ENCODE data around the gene IQCB1. TPM values are rescaled to one million over a fixed set of nuclear protein-coding genes. Genes with fewer than 3 reads are reported as not detected.

IQCB1 gene
- polyA plus RNA-seq, 1 donor (not counting 4 experiments of a cell fraction or from before 2014, with no cell fraction given), result 14.7 TPM

- Histone ChIP-seq H3K79me2 (ENCODE audit: control insufficient read depth, insufficient read depth, low read length) (no peaks in the 10 kb centered on the region), H3K9me3 (ENCODE audit: control insufficient read depth, low read depth, low read length) (no peaks in the 10 kb centered on the region), H3K27me3 (ENCODE audit: control insufficient read depth, extremely low read depth, insufficient read depth, low read length) (no peaks in the 10 kb centered on the region), H3K27ac (ENCODE audit: control insufficient read depth, insufficient read depth, low read length) (no peak overlapping the region), H3K4me3 (ENCODE audit: control insufficient read depth in 2 of 3, extremely low read depth in 1 of 3, insufficient read depth in 2 of 3, low read depth in 1 of 3, low read length in 3 of 3) (no peak overlapping the region), H4K20me1 (ENCODE audit: control insufficient read depth, extremely low read depth, insufficient read depth, low read length) (no peaks in the 10 kb centered on the region), H3K9ac (ENCODE audit: control insufficient read depth, extremely low read depth, insufficient read depth, low read length) (no peak overlapping the region), H3K36me3 (ENCODE audit: control insufficient read depth in 2 of 2, extremely low read depth in 1 of 2, insufficient read depth in 2 of 2, low read length in 2 of 2) (no peaks in the 10 kb centered on the region), H2AFZ (ENCODE audit: control insufficient read depth, low read length) (no peak overlapping the region), H3K9me1 (ENCODE audit: control insufficient read depth, extremely low read depth, insufficient read depth, low read length) (no peaks in the 10 kb centered on the region), H3K4me1 (ENCODE audit: control insufficient read depth, extremely low read depth, insufficient read depth, low read length) (no peaks in the 10 kb centered on the region), H3K4me2 (ENCODE audit: control insufficient read depth, extremely low read depth, insufficient read depth, low read depth, low read length) (no peak overlapping the region)
- no peak for DNase-seq (ENCODE audit: low read depth, low spot score)
- TF ChIP-seq CTCF (optimal IDR thresholded peaks at IDR 0.05 in 1 of 3, IDR thresholded peaks at IDR 0.05 in 1 of 3, conservative IDR thresholded peaks at IDR 0.05 in 1 of 3; ENCODE audit: extremely low read depth in 1 of 3, insufficient read depth in 2 of 3, low read length in 3 of 3) (no peak), EZH2 (IDR thresholded peaks at IDR 0.05; ENCODE audit: low read length) (no peak)
- FAIRE-seq, result peak; percentile 9
- dilution Hi-C loops (cut with MboI; ENCODE audit: extremely low pct_ligation_motif_present, low sequenced_read_pairs), result no loop called here
Measured at GRCh38 chr3:121870717-121871116, 35.9 kb upstream of the IQCB1 start.

GRCh38 chr3:121869736-121870135 lies 34.9 kb upstream of the IQCB1 start:
- no peaks in the 10 kb centered on the region for H3K79me2 ChIP-seq (ENCODE audit: control insufficient read depth, insufficient read depth, low read length)
- no peak for FAIRE-seq

More at GRCh38 chr3:121869736-121870135, 34.9 kb upstream of the IQCB1 start:
- dilution Hi-C loops (cut with MboI; ENCODE audit: extremely low pct_ligation_motif_present, low sequenced_read_pairs), result no loop called here
- no peaks in the 10 kb centered on the region for H3K27me3 ChIP-seq (ENCODE audit: control insufficient read depth, extremely low read depth, insufficient read depth, low read length)
- no peak overlapping the region for H3K4me2 ChIP-seq (ENCODE audit: control insufficient read depth, extremely low read depth, insufficient read depth, low read depth, low read length)
- H3K9me1 ChIP-seq (ENCODE audit: control insufficient read depth, extremely low read depth, insufficient read depth, low read length), result no peaks in the 10 kb centered on the region
- no peak overlapping the region for H2AFZ ChIP-seq (ENCODE audit: control insufficient read depth, low read length)
- no peaks in the 10 kb centered on the region for H4K20me1 ChIP-seq (ENCODE audit: control insufficient read depth, extremely low read depth, insufficient read depth, low read length)
- no peak for DNase-seq (ENCODE audit: low read depth, low spot score)
- H3K4me1 ChIP-seq (ENCODE audit: control insufficient read depth, extremely low read depth, insufficient read depth, low read length), result no peaks in the 10 kb centered on the region
- H3K4me3 ChIP-seq (ENCODE audit: control insufficient read depth in 2 of 3, extremely low read depth in 1 of 3, insufficient read depth in 2 of 3, low read depth in 1 of 3, low read length in 3 of 3), result no peak overlapping the region
- H3K36me3 ChIP-seq (ENCODE audit: control insufficient read depth in 2 of 2, extremely low read depth in 1 of 2, insufficient read depth in 2 of 2, low read length in 2 of 2), result no peaks in the 10 kb centered on the region
- TF ChIP-seq EZH2 (IDR thresholded peaks at IDR 0.05; ENCODE audit: low read length) (no peak), CTCF (optimal IDR thresholded peaks at IDR 0.05 in 1 of 3, IDR thresholded peaks at IDR 0.05 in 1 of 3, conservative IDR thresholded peaks at IDR 0.05 in 1 of 3; ENCODE audit: extremely low read depth in 1 of 3, insufficient read depth in 2 of 3, low read length in 3 of 3) (no peak)
- no peaks in the 10 kb centered on the region for H3K9me3 ChIP-seq (ENCODE audit: control insufficient read depth, low read depth, low read length)
- no peak overlapping the region for H3K9ac ChIP-seq (ENCODE audit: control insufficient read depth, extremely low read depth, insufficient read depth, low read length)
- H3K27ac ChIP-seq (ENCODE audit: control insufficient read depth, insufficient read depth, low read length), result no peak overlapping the region

All from keratinocyte (primary cell).